ENCODE measurements around the gene MED28.
"Not testable (repeated sequence)": the region's sequence is repeated elsewhere in the genome, so short reads cannot be mapped to it uniquely, and the experiment has no call there.

The MED28 gene

DNA sequence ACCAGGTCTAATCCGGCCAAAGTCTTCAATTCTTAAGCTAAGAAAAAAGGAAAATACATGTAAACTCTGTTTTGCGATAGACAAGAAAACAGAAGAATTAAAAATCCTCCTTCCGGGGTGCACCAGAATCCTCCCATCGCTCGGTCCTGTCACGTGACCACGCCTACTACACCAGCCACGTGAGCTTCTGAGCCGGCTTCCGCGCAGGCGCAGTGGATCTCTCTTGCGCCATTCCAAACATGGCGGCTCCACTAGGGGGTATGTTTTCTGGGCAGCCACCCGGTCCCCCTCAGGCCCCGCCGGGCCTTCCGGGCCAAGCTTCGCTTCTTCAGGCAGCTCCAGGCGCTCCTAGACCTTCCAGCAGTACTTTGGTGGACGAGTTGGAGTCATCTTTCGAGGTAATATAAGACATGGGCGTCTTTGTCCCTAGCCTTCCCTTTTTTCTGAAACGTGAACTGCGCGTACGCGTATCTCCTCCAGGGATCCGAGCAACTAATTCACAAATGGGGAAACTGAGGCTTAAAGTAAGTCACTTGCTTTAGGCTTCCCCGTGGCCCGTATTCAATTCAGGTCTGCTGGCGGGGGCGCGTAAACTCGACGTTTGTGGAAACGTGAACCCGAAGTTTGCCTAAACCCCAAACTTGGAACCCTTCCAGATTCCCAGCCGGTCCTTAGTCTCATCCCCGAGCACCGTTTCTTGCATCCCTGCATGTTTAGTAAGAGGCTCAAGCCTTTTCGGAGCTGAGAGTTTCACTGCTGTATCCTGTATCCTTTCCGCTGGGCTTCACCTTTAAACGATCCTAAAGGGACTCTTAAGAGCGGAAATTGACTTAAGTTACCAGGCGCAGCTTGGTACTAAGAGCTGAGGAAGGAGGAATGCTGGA is at the start of gene MED28:
Gene MED28 (plus strand): TSS at position 226 of the 884 bp plus-strand sequence. CDS start 14 bp downstream, at position 240.
- DNase-seq, result peak; percentile 82

DNA sequence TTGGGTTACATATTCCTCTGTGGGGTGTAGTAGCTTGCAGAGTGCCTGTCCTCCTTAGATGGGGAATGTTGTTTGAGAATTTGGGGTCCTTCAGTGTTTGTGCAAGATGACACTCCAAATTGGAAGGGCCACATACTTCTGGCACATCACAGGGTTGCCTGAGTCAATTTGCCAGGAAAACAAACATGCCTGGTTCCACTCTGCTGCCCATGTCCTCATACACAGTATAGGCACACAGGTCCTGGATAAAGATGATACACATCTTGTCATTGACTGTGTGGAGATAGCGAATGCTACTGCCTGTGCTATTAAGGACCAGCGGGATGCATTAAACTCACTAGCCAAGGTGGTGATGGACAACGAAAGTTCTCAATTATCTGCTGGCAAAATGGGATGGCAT is 48.6 kb upstream of the MED28 start:
- no peak for DNase-seq

GRCh38 chr4:17567271-17567670 is 47.2 kb upstream of the MED28 start:
- DNase-seq, result no peak

DNA sequence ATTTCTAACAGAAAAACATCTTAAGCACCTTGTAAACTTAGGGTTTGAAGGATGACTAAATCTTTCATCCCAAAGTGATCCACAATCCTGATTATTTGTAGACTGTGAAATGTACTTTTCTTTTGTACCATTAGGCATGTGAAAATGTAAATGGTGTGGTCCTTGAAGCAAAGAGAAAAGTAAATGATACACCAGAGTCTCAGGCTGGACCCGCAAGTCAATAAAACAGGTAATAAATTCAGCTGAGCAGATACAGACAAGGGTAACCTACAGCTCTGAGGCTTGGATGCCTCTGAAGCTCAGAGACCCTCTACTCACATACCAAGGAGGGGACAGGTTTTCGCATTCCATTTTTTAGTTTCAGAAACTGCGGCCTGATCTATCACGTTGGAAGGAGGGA is 40.2 kb upstream of the MED28 start:
- DNase-seq, result no peak

DNA sequence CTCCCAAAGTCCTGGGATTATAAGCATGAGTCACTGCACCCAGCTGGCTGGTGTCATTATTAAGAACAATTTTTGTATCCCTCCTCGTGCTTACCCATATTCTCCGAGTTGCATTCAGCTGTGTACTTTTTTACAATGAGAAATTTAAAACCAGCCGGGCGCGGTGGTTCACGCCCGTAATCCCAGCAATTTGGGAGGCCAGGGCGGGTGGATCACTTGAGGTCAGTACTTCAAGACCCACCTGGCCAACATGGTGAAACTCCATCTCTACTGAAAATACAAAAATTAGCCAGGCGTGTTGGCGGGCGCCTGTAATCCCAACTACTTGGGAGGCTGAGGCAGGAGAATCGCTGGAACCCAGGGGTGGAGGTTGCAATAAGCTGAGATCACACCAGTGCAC is 39.3 kb upstream of the MED28 start:
- not testable (repeated sequence) for DNase-seq

- DNase-seq, result peak; percentile 81
Measured at GRCh38 chr4:17576932-17577664, 37.3 kb upstream of the MED28 start, which contains the start of gene LAP3. LAP3 (plus strand) TSS chr4:17577198; CDS start chr4:17577466, 268 bp downstream.

GRCh38 chr4:17577665-17578481 is 36.6 kb upstream of the MED28 start:
- DNase-seq, result peak; percentile 34

- no peak for DNase-seq
Measured at GRCh38 chr4:17578482-17578891, 36.0 kb upstream of the MED28 start.

DNA sequence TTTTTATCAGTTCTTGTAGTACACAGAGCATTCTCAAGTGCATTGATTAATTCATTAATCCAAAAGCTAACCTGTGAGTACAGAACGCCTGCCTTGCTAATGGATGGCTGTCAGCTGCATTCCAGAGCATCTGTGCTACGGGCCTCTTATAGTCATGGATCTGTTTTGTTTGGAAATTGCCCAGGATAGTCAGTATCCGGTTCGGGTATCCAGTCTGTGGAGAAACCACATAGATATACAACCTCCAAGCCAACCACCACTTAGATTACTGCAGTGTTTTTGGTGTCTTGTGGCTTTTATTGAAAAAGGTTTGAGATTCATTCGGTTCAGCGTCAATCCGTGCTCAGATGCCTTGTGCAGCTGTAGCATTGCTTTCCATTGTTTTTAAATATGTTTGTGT is 33.5 kb upstream of the MED28 start:
- no peak for DNase-seq

DNA sequence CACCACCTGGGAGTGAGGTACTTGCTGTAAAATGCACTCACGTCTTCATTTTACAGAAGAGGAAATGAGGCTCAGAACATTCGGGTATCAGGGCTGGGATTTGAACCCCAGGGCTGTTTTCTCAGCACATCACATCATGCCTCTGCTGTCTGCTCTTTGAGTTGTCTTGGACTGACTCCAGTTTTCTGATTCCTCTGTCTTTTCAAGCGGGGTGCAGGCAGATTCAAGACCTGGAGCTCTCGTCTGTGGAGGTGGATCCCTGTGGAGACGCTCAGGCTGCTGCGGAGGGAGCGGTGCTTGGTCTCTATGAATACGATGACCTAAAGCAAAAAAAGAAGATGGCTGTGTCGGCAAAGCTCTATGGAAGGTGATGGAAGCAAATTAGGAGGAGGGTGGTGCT is 31.2 kb upstream of the MED28 start:
- DNase-seq, result no peak

DNA sequence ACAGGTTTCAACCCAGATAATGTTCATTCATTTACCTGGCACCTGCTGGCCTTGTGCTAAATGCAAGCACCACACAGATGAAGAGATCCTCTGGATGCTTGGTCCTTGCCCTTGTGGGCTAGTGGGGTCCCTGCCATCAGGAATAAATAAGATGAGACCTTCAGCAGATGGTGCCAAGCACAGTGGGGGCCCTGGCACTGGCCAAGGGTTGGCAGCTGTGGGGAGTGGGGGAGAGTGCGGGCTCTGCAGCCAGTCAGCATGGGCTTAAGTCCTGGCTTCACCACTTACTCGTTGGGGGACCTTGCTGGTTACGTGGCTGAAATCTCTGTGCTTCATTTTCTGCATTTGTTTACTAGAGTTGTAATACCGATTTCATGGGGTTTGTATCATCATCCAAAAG is 30.5 kb upstream of the MED28 start:
- no peak for DNase-seq

DNA sequence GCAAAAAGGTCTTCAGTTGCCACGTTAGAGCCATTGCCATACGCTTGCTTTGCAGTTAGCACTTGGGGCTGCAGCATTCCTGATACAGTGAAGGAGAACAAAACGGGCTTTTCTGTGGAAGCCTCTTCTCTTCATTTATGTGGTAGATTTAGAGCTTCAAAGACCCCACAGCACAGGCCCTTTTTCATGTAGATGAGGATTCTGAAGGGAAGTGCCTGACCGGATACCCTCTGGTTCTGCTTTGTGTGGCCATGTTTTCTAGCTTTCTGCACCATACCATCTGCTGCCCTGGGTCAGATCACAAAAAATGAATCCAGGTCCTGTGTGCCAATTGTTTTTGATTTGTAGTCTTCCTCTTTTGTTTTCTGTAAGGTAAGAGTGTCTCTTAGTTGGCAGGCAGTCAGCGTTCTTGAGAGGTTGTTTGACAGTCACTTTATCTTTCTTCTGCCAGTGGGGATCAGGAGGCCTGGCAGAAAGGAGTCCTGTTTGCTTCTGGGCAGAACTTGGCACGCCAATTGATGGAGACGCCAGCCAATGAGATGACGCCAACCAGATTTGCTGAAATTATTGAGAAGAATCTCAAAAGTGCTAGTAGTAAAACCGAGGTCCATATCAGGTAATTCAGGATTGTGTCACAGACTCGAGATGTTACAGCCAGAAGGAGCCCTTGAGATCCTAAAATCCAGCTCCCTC is 29.8 kb upstream of the MED28 start:
- no peak for DNase-seq

GRCh38 chr4:17587094-17587822 is 27.2 kb upstream of the MED28 start:
- DNase-seq, result no peak

DNA sequence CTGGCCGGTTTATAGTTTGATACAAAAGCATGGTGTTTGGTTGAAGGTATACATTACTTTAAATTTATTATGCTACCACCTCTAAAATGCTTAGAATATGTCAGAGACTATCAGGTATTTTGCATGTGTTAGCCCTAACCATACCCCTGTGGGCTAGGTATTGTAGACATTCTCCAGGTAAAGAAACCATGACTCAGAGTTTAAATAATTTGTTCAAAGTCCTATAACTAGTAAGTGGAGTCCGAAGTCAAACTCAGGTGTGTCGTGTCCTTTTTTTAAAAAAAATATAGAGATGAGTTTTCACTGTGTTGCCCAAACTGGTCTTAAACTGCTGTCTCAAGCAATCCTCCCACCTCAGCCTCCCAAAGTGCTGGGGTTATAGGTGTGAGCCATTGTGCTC is 25.1 kb upstream of the MED28 start:
- DNase-seq, result no peak

GRCh38 chr4:17595471-17596005 is 18.9 kb upstream of the MED28 start:
- no peak for DNase-seq

DNA sequence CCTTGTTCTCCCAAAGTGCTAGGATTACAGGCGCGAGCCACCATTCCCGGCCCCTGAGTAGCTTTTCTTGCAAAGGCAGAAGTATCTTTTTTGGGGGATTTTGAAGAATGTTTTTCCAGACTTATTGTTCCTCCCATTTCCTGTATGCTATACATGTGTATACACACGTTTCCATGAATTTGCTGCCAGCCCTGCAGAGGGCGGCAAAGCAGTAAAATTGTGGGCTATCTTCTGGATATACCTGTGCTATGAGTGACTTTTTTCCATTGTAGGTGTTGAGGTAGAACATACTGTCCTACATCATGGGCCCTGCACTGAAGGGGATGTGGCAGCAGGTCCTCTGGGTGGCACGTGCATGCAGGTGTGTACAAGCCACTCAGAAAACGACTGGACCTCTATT is 16.9 kb upstream of the MED28 start:
- no peak for DNase-seq

DNA sequence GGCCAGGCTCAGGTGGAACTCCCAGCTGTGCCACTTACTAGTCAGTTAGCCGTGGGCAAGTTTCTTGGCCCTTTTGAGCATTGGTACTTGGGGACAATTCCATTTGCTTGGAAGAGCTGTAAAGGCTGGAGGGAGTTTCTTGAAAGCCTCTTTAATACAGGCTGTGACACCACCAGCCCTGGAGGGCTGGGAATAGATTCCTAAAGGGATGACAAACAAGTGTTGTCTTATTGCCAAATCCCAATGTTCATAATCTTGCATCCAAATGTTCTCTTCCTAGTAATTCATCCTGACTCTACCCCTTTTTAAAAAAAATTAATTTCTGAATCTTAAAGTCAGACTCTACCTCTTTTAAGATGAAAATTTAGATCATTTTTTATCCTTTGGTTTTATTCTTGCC is 14.6 kb upstream of the MED28 start:
- no peak for DNase-seq

- no peak for DNase-seq
Measured at GRCh38 chr4:17605236-17605635, 9.2 kb upstream of the MED28 start.

DNA sequence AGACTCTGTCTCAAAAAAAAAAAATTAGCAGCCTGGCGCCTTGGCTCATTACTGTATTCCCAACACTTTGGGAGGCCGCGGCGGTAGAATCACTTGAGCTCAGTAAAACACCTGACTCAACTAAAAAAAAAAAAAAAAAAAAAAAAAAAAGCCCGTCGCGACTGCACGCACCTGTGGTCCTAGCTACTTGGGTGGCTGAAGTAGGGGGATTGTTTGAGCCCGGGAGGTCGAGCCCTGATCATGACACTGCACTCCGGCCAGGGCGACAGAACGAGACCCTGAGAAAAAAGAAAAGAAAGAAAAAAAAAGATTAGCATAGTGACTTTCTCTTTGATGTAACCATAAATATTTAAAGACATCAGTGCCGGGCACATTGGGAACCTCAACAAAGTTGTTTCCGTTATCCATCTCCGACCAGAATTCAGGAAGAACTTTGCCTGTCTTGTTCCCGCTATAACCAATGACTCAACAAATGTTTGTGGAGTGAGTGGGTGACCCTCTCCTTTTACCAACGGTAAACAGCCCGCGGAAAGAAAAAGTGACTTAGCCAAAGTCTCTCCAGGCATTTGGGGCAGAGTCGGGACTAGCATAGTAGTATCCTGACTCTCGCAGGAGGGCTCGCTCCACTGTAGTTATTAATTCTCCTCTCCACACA is 553 bp upstream of the MED28 start:
- DNase-seq, result peak; percentile 24

DNA sequence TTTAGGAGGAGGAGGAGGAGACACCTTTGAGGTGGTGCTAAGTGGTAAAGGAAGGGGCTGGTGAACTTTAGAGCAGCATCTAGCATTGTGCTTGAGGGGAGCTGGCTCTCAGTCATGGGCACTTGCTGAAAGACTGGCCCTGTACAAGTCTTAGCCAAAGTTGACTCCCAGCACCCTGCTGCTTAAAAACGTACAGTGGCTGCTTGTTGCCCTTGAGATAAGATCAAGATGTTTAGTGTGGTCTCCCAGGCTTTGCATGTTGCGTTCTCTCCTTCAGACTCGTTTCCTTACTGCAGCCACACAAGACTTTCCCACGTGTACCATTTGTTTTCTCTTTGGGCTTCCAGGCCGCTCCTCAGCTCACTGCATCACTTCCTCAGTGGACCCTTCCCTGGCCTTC is 1.8 kb downstream of the MED28 start:
- no peak for DNase-seq

- DNase-seq, result no peak
Measured at GRCh38 chr4:17618926-17619325, 4.5 kb downstream of the MED28 start.
